Activated CD8-positive, alpha-beta T cell treated with anti-CD3 and anti-CD28 coated beads for 36 hours (primary cell): ENCODE results near the gene TBL2. TPM values are rescaled to one million over a fixed set of nuclear protein-coding genes. Genes with fewer than 3 reads are reported as not detected.
A peak's percentile ranks its signal among the peaks of the same experiment; 100 is the strongest.
"Not testable (repeated sequence)": the region's sequence is repeated elsewhere in the genome, so short reads cannot be mapped to it uniquely, and the experiment has no call there.

Experiments used
- ATAC-seq: fragments of 200-7000 bp; cut with Tn5 transposase; one replicate; pipeline ENCODE4 v1.10.0; 2021; ENCODE audit warnings: mild to moderate bottlenecking, moderate library complexity
- CTCF ChIA-PET: fragments of 350-600 bp; sonication (Branson Sonifier 250); formaldehyde crosslinking; loops from one replicate; lab custom pipeline; 2021; ENCODE audit warnings: antibody characterized with exemption; lab: Charles Lee
- POLR2A ChIA-PET: fragments of 350-600 bp; sonication (Branson Sonifier 250); formaldehyde crosslinking; loops from one replicate; lab custom pipeline; 2021; ENCODE audit warnings: antibody characterized with exemption; lab: Charles Lee
- DNase-seq: peaks from one replicate; pipeline ENCODE4 v3.0.0-alpha.2; 2020
- H3K27ac Mint-ChIP-seq: one replicate; pipeline ENCODE4 v1.8.0; 2021; ENCODE audit warnings: mild to moderate bottlenecking, mixed read lengths
- H3K27me3 Mint-ChIP-seq: one replicate; pipeline ENCODE4 v1.8.0; 2021; ENCODE audit warnings: mixed read lengths
- H3K36me3 Mint-ChIP-seq: one replicate; pipeline ENCODE4 v1.8.0; 2021; ENCODE audit warnings: low read depth, mixed read lengths
- H3K4me1 Mint-ChIP-seq: one replicate; pipeline ENCODE4 v1.8.0; 2021; ENCODE audit warnings: low read depth, mixed read lengths
- H3K4me3 Mint-ChIP-seq: one replicate; pipeline ENCODE4 v1.8.0; 2021; ENCODE audit warnings: mild to moderate bottlenecking, moderate library complexity, mixed read lengths
- H3K9me3 Mint-ChIP-seq: one replicate; pipeline ENCODE4 v1.8.0; 2021; ENCODE audit warnings: mixed read lengths
- CTCF ChIP-seq: fragments of 200-600 bp; IDR thresholded peaks from one replicate; pipeline ENCODE4 v1.8.0; 2022; ENCODE audit warnings: antibody characterized with exemption, mild to moderate bottlenecking
- intact Hi-C: fragments of 100-400 bp; cut with micrococcal nuclease; formaldehyde crosslinking; loops from one replicate; pipeline ENCODE4 v1.10.0; 2022
- total RNA-seq, 2 experiments: library from RNA; stranded (reverse); gene quantifications; one replicate each; pipeline ENCODE4 v1.2.3, GENCODE V29; 2021

Gene TBL2
- total RNA-seq, 2 experiments from 2014 or later, result 29.6 to 30.7 TPM

DNA sequence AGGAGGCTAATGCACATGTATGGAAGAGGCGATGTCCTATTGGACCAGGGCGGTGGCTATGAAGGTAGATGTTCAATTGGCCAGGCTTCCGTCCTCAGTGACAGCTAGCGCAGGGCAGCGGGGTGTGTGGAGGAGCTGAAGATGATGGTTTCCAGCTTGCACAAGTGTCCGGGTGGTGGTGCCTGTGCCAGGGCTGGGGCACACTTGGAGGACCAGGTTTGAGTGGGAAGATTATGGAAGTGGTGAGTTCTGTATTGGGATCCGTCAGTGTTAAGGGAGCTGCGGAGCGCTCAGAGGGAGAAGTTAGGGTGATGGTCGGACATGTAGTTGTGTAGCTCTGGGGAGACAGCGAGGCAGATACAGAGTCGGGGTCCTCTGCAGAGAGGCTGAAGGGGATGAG lies 8.5 kb upstream of the TBL2 start:
- ChIA-PET POLR2A (interaction anchor here (1.0 to 1.6 kb wide), 4 partner anchors 9 to 65 kb away, joined by 3 to 5 read pairs (median 4); partner anchors contain the start of gene BAZ1B), CTCF (interaction anchor here (1.5 to 2.0 kb wide), 2 partner anchors 20 to 147 kb away, joined by 4 to 14 read pairs; no protein-coding TSS in a partner anchor)
- Mint-ChIP-seq H3K36me3 (no peaks in the 10 kb centered on the region), H3K27me3 (no peaks in the 10 kb centered on the region), H3K4me3 (no peak overlapping the region), H3K9me3 (no peaks in the 10 kb centered on the region), H3K4me1 (peaks cover 6% of the 10 kb centered on the region), H3K27ac (no peak overlapping the region)
- intact Hi-C loops, result no loop called here
- TF ChIP-seq CTCF, result no peak
- no peak for DNase-seq
- no peak for ATAC-seq

- ChIA-PET CTCF (interaction anchor here (0.6 to 1.9 kb wide), 3 partner anchors 21 to 140 kb away, joined by 4 to 8 read pairs (median 5); no protein-coding TSS in a partner anchor), POLR2A (interaction anchor here (0.9 kb wide), 1 partner anchor 116 kb away, joined by 3 read pairs; no protein-coding TSS in a partner anchor)
- Mint-ChIP-seq H3K4me1 (peaks cover 9% of the 10 kb centered on the region), H3K27me3 (no peaks in the 10 kb centered on the region), H3K36me3 (no peaks in the 10 kb centered on the region), H3K4me3 (no peak overlapping the region), H3K9me3 (no peaks in the 10 kb centered on the region), H3K27ac (no peak overlapping the region)
- DNase-seq (no peak), ATAC-seq (no peak)
- no peak for TF ChIP-seq CTCF
- intact Hi-C loops, result no loop called here
Observed at GRCh38 chr7:73585196-73585595, 6.8 kb upstream of the TBL2 start.

GRCh38 chr7:73582664-73583202 lies 4.4 kb upstream of the TBL2 start:
- Mint-ChIP-seq H3K4me3 (no peak overlapping the region), H3K27me3 (no peaks in the 10 kb centered on the region), H3K27ac (no peak overlapping the region), H3K36me3 (peaks cover 4% of the 10 kb centered on the region), H3K4me1 (peaks cover 13% of the 10 kb centered on the region), H3K9me3 (no peaks in the 10 kb centered on the region)
- ATAC-seq, result no peak
- TF ChIP-seq CTCF, result no peak
- CTCF ChIA-PET, result interaction anchor here (1.4 to 1.5 kb wide), 3 partner anchors 17 to 152 kb away, joined by 3 to 6 read pairs (median 3); no protein-coding TSS in a partner anchor
- POLR2A ChIA-PET, result interaction anchor here (0.5 to 1.3 kb wide), 2 partner anchors 61 to 67 kb away, joined by 3 to 4 read pairs; partner anchors contain the start of gene BAZ1B
- intact Hi-C loops, result no loop called here
- DNase-seq, result no peak

- DNase-seq, ATAC-seq, H3K9me3 Mint-ChIP-seq, POLR2A ChIA-PET, H3K27me3 Mint-ChIP-seq, intact Hi-C loops, H3K4me3 Mint-ChIP-seq, H3K36me3 Mint-ChIP-seq, H3K27ac Mint-ChIP-seq: not testable (repeated sequence)
- CTCF ChIA-PET, result interaction anchor here (1.4 kb wide), 1 partner anchor 154 kb away, joined by 4 read pairs; no protein-coding TSS in a partner anchor
- H3K4me1 Mint-ChIP-seq, result peaks cover 21% of the 10 kb centered on the region
Observed at GRCh38 chr7:73581006-73581405, 2.6 kb upstream of the TBL2 start.

- no peak for ATAC-seq
Observed at GRCh38 chr7:73577627-73578341, 595 bp downstream of the TBL2 start.

More at GRCh38 chr7:73577627-73578341, 595 bp downstream of the TBL2 start:
- H3K4me3 Mint-ChIP-seq, result peak overlapping the region; percentile 90
- H3K36me3 Mint-ChIP-seq, result peaks cover 21% of the 10 kb centered on the region
- H3K4me1 Mint-ChIP-seq, result peaks cover 21% of the 10 kb centered on the region
- ChIA-PET CTCF (interaction anchor here (0.9 to 2.1 kb wide), 5 partner anchors 10 to 157 kb away, joined by 3 to 7 read pairs (median 4); no protein-coding TSS in a partner anchor), POLR2A (interaction anchor here (1.1 to 4.5 kb wide), 5 partner anchors 9 to 56 kb away, joined by 5 to 32 read pairs (median 15); partner anchors contain the start of genes BAZ1B and BCL7B)
- no peak for TF ChIP-seq CTCF
- intact Hi-C loops, result loop anchor here (5.0 kb wide), 1 partner anchor 55 kb away; the partner anchor contains the start of gene BAZ1B
- peak overlapping the region; percentile 96 for H3K27ac Mint-ChIP-seq
- no peaks in the 10 kb centered on the region for H3K9me3 Mint-ChIP-seq
- no peak for DNase-seq
- H3K27me3 Mint-ChIP-seq, result no peaks in the 10 kb centered on the region
